Activated CD8-positive, alpha-beta T cell treated with anti-CD3 and anti-CD28 coated beads for 36 hours (primary cell): ENCODE results near the gene SYNRG. TPM values are rescaled to one million over a fixed set of nuclear protein-coding genes. Genes with fewer than 3 reads are reported as not detected.

Experiments
- ATAC-seq: fragments of 200-7000 bp; cut with Tn5 transposase; one replicate; pipeline ENCODE4 v1.10.0; 2021; ENCODE audit warnings: mild to moderate bottlenecking, moderate library complexity
- CTCF ChIA-PET: fragments of 350-600 bp; sonication (Branson Sonifier 250); formaldehyde crosslinking; loops from one replicate; lab custom pipeline; 2021; ENCODE audit warnings: antibody characterized with exemption; lab: Charles Lee
- POLR2A ChIA-PET: fragments of 350-600 bp; sonication (Branson Sonifier 250); formaldehyde crosslinking; loops from one replicate; lab custom pipeline; 2021; ENCODE audit warnings: antibody characterized with exemption; lab: Charles Lee
- DNase-seq: peaks from one replicate; pipeline ENCODE4 v3.0.0-alpha.2; 2020
- H3K27ac Mint-ChIP-seq: one replicate; pipeline ENCODE4 v1.8.0; 2021; ENCODE audit warnings: mild to moderate bottlenecking, mixed read lengths
- H3K27me3 Mint-ChIP-seq: one replicate; pipeline ENCODE4 v1.8.0; 2021; ENCODE audit warnings: mixed read lengths
- H3K36me3 Mint-ChIP-seq: one replicate; pipeline ENCODE4 v1.8.0; 2021; ENCODE audit warnings: low read depth, mixed read lengths
- H3K4me1 Mint-ChIP-seq: one replicate; pipeline ENCODE4 v1.8.0; 2021; ENCODE audit warnings: low read depth, mixed read lengths
- H3K4me3 Mint-ChIP-seq: one replicate; pipeline ENCODE4 v1.8.0; 2021; ENCODE audit warnings: mild to moderate bottlenecking, moderate library complexity, mixed read lengths
- H3K9me3 Mint-ChIP-seq: one replicate; pipeline ENCODE4 v1.8.0; 2021; ENCODE audit warnings: mixed read lengths
- intact Hi-C: fragments of 100-400 bp; cut with micrococcal nuclease; formaldehyde crosslinking; loops from one replicate; pipeline ENCODE4 v1.10.0; 2022
- total RNA-seq, 2 experiments: library from RNA; stranded (reverse); gene quantifications; one replicate each; pipeline ENCODE4 v1.2.3, GENCODE V29; 2021
- TF ChIP-seq, protein P1 (sequence below): fragments of 200-600 bp; IDR thresholded peaks from one replicate; pipeline ENCODE4 v1.8.0; 2022; ENCODE audit warnings: antibody characterized with exemption, mild to moderate bottlenecking

Gene SYNRG
- total RNA-seq, 2 experiments from 2014 or later = 35.4 to 43.1 TPM

DNA sequence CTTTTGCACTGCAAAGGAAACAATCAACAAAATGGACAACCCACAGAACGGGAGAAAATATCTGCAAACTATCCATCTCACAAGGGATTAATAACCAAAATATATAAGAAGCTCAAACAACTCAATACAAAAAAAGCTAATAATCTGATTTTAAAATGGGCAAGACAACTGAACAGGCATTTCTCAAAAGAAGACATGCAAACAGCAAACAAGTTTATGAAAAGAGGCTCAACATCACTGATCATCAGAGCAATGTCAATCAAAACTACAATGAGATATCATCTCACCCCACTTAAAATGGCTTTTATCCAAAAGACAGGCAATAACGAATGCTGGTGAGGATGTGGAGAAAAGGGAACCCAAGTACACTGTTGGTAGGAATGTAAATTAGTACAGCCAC lies 34.8 kb downstream of the SYNRG start:
- ATAC-seq (no peak), DNase-seq (no peak)
- POLR2A ChIA-PET = interaction anchor here (0.6 kb wide), 1 partner anchor 1806 kb away, joined by 3 read pairs; no protein-coding TSS in a partner anchor
- no peak overlapping the region for H3K4me3 Mint-ChIP-seq
- intact Hi-C loops = no loop called here
- H3K27me3 Mint-ChIP-seq = no peaks in the 10 kb centered on the region
- H3K9me3 Mint-ChIP-seq = peaks cover 2% of the 10 kb centered on the region
- peaks cover 36% of the 10 kb centered on the region for H3K36me3 Mint-ChIP-seq
- H3K27ac Mint-ChIP-seq = peak overlapping the region; percentile 20
- CTCF ChIA-PET = no interaction called here
- TF ChIP-seq, protein P1, sequence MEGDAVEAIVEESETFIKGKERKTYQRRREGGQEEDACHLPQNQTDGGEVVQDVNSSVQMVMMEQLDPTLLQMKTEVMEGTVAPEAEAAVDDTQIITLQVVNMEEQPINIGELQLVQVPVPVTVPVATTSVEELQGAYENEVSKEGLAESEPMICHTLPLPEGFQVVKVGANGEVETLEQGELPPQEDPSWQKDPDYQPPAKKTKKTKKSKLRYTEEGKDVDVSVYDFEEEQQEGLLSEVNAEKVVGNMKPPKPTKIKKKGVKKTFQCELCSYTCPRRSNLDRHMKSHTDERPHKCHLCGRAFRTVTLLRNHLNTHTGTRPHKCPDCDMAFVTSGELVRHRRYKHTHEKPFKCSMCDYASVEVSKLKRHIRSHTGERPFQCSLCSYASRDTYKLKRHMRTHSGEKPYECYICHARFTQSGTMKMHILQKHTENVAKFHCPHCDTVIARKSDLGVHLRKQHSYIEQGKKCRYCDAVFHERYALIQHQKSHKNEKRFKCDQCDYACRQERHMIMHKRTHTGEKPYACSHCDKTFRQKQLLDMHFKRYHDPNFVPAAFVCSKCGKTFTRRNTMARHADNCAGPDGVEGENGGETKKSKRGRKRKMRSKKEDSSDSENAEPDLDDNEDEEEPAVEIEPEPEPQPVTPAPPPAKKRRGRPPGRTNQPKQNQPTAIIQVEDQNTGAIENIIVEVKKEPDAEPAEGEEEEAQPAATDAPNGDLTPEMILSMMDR = no peak
- peaks cover 11% of the 10 kb centered on the region for H3K4me1 Mint-ChIP-seq

DNA sequence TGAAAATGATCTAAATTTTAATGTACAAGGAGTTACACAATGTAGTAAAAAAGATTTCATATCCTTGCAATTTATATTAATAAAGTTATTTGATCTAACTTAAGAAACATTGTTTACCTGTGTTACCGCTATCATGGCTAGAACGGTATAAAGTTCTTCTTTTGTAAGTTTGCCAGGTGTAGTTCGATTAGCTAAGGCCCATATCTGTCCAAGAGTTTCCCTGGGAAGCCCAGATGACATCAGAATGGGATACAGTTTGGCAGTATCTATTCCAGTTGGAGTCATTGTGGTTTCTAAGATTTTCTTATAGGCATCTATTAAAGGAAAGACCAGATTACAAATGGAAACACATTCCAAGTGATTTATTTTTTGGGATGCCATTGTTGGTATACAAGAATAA lies 37.5 kb downstream of the SYNRG start:
- POLR2A ChIA-PET = no interaction called here
- DNase-seq = no peak
- Mint-ChIP-seq H3K36me3 (peaks cover 44% of the 10 kb centered on the region), H3K9me3 (peaks cover 2% of the 10 kb centered on the region), H3K27me3 (no peaks in the 10 kb centered on the region), H3K27ac (no peak overlapping the region), H3K4me3 (no peak overlapping the region), H3K4me1 (peaks cover 11% of the 10 kb centered on the region)
- TF ChIP-seq, protein P1 = no peak
- no peak for ATAC-seq
- CTCF ChIA-PET = interaction anchor here (1.4 to 1.5 kb wide), 2 partner anchors 15 to 44 kb away, joined by 3 read pairs; no protein-coding TSS in a partner anchor
- intact Hi-C loops = no loop called here

DNA sequence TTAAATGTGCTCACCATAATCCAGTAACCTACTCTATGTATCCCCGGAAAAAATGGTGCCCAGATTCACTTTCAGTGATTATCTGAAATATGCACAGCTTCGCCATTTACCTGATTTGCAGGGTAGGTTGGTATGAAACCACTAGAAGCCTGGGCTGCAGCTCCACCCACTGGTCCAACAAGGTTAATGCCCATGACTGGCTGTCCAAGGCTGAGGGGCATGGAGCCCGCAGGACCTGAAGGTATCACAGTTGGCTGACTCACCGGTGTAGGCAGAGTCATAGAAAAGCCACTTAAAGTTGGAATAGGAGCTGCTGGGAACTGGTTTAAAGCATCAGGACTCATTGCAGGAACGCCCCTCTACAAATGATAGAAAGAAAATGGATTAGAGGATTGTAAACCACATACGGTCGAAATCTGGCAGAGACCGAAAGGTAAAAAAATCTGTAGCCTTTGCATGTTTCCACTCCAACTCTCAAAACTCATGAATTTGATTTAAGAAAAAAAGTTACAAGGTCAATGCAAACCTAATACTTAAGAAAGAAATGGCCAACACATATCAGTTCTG lies 38.6 kb downstream of the SYNRG start:
- intact Hi-C loops = no loop called here
- DNase-seq (peak; percentile 63), ATAC-seq (peak; percentile 90)
- H3K27me3 Mint-ChIP-seq = no peaks in the 10 kb centered on the region
- ChIA-PET CTCF (interaction anchor here (0.9 to 1.8 kb wide), 10 partner anchors 9 to 221 kb away, joined by 3 to 11 read pairs (median 4); no protein-coding TSS in a partner anchor), POLR2A (no interaction called here)
- H3K4me3 Mint-ChIP-seq = no peak overlapping the region
- no peak overlapping the region for H3K27ac Mint-ChIP-seq
- H3K36me3 Mint-ChIP-seq = peaks cover 43% of the 10 kb centered on the region
- H3K9me3 Mint-ChIP-seq = peaks cover 2% of the 10 kb centered on the region
- H3K4me1 Mint-ChIP-seq = peaks cover 11% of the 10 kb centered on the region
- TF ChIP-seq, protein P1 = peak; percentile 40

DNA sequence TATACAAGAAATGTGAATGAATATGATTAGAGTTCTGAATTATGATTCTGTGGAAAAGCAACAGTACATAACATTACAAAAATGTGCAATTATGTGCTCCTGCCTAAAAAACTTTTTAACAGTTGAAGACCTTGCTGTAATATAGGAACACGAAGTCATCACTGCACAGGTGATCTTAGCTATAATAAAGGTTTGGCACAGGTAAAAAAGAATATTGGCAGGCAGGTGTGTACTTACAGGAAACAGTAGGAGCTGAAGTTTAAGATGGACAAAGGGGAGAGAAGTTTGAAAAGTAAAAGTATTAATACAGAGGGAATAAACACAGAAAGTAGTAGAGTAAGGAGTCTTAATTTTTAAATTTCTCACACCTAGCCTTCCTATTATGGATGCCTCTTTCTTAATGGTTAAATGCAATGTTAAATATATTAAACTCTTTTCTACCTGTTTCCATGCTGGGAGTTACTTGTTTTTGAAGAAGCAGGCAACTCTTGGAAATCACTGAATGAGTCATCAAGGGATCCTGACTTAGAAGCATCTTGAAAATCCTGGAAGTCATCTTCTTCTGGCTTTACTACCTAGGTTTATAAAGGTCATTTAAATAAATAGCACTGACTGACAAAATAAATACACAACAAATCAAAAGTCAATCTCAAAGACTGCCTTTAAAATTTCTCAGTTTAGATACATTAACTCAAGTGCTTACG lies 40.7 kb downstream of the SYNRG start:
- CTCF ChIA-PET = interaction anchor here (1.7 to 1.8 kb wide), 3 partner anchors 8 to 196 kb away, joined by 5 to 11 read pairs (median 5); no protein-coding TSS in a partner anchor
- TF ChIP-seq, protein P1 = no peak
- ATAC-seq = no peak
- Mint-ChIP-seq H3K27me3 (no peaks in the 10 kb centered on the region), H3K27ac (peak overlapping the region; percentile 71), H3K36me3 (peaks cover 39% of the 10 kb centered on the region), H3K4me1 (peaks cover 12% of the 10 kb centered on the region), H3K4me3 (no peak overlapping the region), H3K9me3 (no peaks in the 10 kb centered on the region)
- POLR2A ChIA-PET = interaction anchor here (0.6 to 0.9 kb wide), 2 partner anchors 8 to 67 kb away, joined by 3 read pairs; no protein-coding TSS in a partner anchor
- no peak for DNase-seq
- intact Hi-C loops = no loop called here

DNA sequence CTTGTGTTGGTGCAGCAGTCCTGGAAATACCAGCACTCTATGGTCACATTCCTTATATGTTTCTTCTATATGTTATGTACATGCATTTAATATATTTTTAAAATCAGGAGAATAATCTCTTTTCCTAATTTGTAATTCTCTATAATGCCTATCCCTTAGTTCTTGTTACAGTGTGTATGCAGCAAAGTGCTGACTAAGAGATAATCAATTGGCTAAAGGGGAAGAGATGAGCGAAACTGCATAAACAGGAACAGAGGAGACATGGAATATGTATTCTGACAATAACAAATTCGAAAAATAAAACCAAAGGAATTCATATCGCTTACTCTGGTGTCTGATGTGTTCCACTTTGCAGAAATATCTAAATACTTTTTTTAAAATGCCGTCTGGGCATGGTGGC lies 41.7 kb downstream of the SYNRG start:
- POLR2A ChIA-PET = no interaction called here
- peaks cover 12% of the 10 kb centered on the region for H3K4me1 Mint-ChIP-seq
- TF ChIP-seq, protein P1 = no peak
- no peak overlapping the region for H3K4me3 Mint-ChIP-seq
- H3K27ac Mint-ChIP-seq = no peak overlapping the region
- intact Hi-C loops = no loop called here
- CTCF ChIA-PET = no interaction called here
- H3K9me3 Mint-ChIP-seq = no peaks in the 10 kb centered on the region
- H3K27me3 Mint-ChIP-seq = no peaks in the 10 kb centered on the region
- peaks cover 39% of the 10 kb centered on the region for H3K36me3 Mint-ChIP-seq
- ATAC-seq = no peak
- DNase-seq = no peak
